HepG2 (cell line): Measurements from ENCODE around the gene TLE5. TPM values are rescaled to one million over a fixed set of nuclear protein-coding genes. Genes with fewer than 3 reads are reported as not detected.
A peak's percentile ranks its signal among the peaks of the same experiment; 100 is the strongest.

ENCODE experiments used
- ATAC-seq: fragments of 200-7000 bp; cut with Tn5 transposase; 3 replicates; pipeline ENCODE4 v1.9.1; 2020; ENCODE audit warnings: mild to moderate bottlenecking, moderate library complexity
- BruUV-seq: library from RNA; stranded (reverse); fragments of 400-500 nt; replicated peaks from 2 replicates; lab custom pipeline; 2021; lab: Mats Ljungman, UMichigan
- CTCF ChIA-PET: fragments of 300-600 bp; formaldehyde crosslinking; extraction: SDS; loops from one replicate; lab custom pipeline; 2021; ENCODE audit warnings: low total read pairs, inconsistent platforms, low intra/inter-chr PET ratio; lab: Yijun Ruan, JAX
- POLR2A ChIA-PET: fragments of 350-600 bp; sonication (Branson Sonifier 250); formaldehyde crosslinking; loops from one replicate; lab custom pipeline; 2020; ENCODE audit warnings: antibody characterized with exemption, inconsistent platforms; lab: Yijun Ruan, JAX
- DNase-seq: peaks from one replicate; pipeline ENCODE4 v3.0.0-alpha.2; 2015; ENCODE audit warnings: low spot score
- FAIRE-seq: peaks from 3 replicates; lab custom pipeline; 2011; peaks lifted over from hg19 to GRCh38; lab: Jason Lieb, UNC
- H2AFZ ChIP-seq: one replicate; pipeline ENCODE4 v1.6.1; 2011; ENCODE audit warnings: low read length, inconsistent platforms
- H3K27ac ChIP-seq: fragments of 300-600 bp; 3 replicates; pipeline ENCODE4 v1.8.0; 2011; ENCODE audit warnings: mixed run types, mild to moderate bottlenecking, mixed read lengths, low read length, inconsistent platforms; ENCODE audit not compliant: insufficient read depth; ENCODE audit errors: extremely low read length
- H3K27me3 ChIP-seq, 2 experiments: fragments of 200-600 bp in 1 of 2; 2 replicates in 1 of 2; 3 replicates in 1 of 2; pipeline versions ENCODE4 v1.6.0 to v1.8.0; 2011; ENCODE audit warnings: low read length in 2 of 2, mild to moderate bottlenecking in 2 of 2, moderate library complexity in 2 of 2, inconsistent platforms in 1 of 2; ENCODE audit not compliant: insufficient read depth in 2 of 2, control insufficient read depth in 1 of 2
- H3K36me3 ChIP-seq, 2 experiments: fragments of 200-600 bp in 1 of 2; replicated peaks in 1 of 2; 2 replicates in 1 of 2; 3 replicates in 1 of 2; pipeline versions ENCODE4 v1.5.1 to v1.8.0; 2011; ENCODE audit warnings: low read length in 2 of 2, inconsistent platforms in 1 of 2; ENCODE audit not compliant: insufficient read depth in 2 of 2, control insufficient read depth in 1 of 2
- H3K4me1 ChIP-seq: 2 replicates; pipeline ENCODE4 v1.5.1; 2012; ENCODE audit warnings: low read length, inconsistent platforms; ENCODE audit not compliant: insufficient read depth
- H3K4me2 ChIP-seq: 2 replicates; pipeline ENCODE4 v1.6.0; 2011; ENCODE audit warnings: low read depth, low read length, inconsistent platforms
- H3K4me3 ChIP-seq, 3 experiments: fragments of 200-600 bp in 1 of 3; sonication (generic), shearing (Covaris generic) in 1 of 3; replicated peaks in 1 of 3; 2 replicates each; pipeline ENCODE4 v1.5.1; 2011 to 2016; ENCODE audit warnings: low read length in 3 of 3, inconsistent platforms in 2 of 3, low read depth in 2 of 3, mild to moderate bottlenecking in 2 of 3, control low read depth in 1 of 3, mixed read lengths in 1 of 3; ENCODE audit not compliant: insufficient read depth in 1 of 3
- H3K79me2 ChIP-seq: one replicate; pipeline ENCODE4 v1.6.1; 2011; ENCODE audit warnings: low read length, inconsistent platforms; ENCODE audit not compliant: insufficient read depth
- H3K9ac ChIP-seq: 2 replicates; pipeline ENCODE4 v1.6.0; 2011; ENCODE audit warnings: mild to moderate bottlenecking, low read depth, low read length, inconsistent platforms; ENCODE audit not compliant: insufficient read depth
- H3K9me3 ChIP-seq: 2 replicates; pipeline ENCODE4 v1.5.1; 2012; ENCODE audit warnings: mild to moderate bottlenecking, low read length
- H4K20me1 ChIP-seq: 2 replicates; pipeline ENCODE4 v1.6.0; 2011; ENCODE audit warnings: inconsistent platforms, mild to moderate bottlenecking, low read length, moderate library complexity; ENCODE audit not compliant: insufficient read depth
- ELF4 ChIP-seq: sonication (generic); formaldehyde crosslinking; IDR thresholded peaks from 2 replicates; pipeline ENCODE4 v1.5.0; 2020; ENCODE audit warnings: missing genetic modification reagents, mild to moderate bottlenecking, moderate library complexity, borderline replicate concordance
- MBD4 ChIP-seq: IDR thresholded peaks from 2 replicates; pipeline ENCODE4 v1.6.1; 2012; ENCODE audit warnings: low read length, inconsistent platforms, borderline replicate concordance
- NRL ChIP-seq: sonication (generic); formaldehyde crosslinking; IDR thresholded peaks from 2 replicates; pipeline ENCODE4 v1.5.0; 2020; ENCODE audit warnings: missing genetic modification reagents, mild to moderate bottlenecking, moderate library complexity, borderline replicate concordance
- WGBS: methylation state at CpG from one replicate; pipeline ENCODE4 v1.1.6; 2017; ENCODE audit warnings: low lambda C conversion rate; 5-methylcytosine and 5-hydroxymethylcytosine counted together
- in situ Hi-C: cut with HindIII; loops from 2 replicates; pipeline ENCODE4 v1.10.0; 2017; ENCODE audit warnings: low pct_unique_long_range_greater_than_20kb; ENCODE audit not compliant: extremely low pct_ligation_motif_present
- intact Hi-C: fragments of 100-400 bp; cut with micrococcal nuclease; formaldehyde crosslinking; loops from one replicate; pipeline ENCODE4 v1.10.0; 2022; ENCODE audit not compliant: unreplicated experiment
- polyA plus RNA-seq, 8 experiments: library from polyadenylated mRNA; depleted of rRNA in 3 of 8; stranded (reverse) in 7 of 8; unstranded in 1 of 8; fragments of >200 nt; fragmentation: Illumina TruSeq in 4 of 8; extraction: Trizol in 4 of 8; gene quantifications; 2 replicates each; pipeline versions ENCODE4 v1.2.1 to v1.2.3, GENCODE V29; 2011 to 2016; ENCODE audit warnings: low read depth in 4 of 8, missing spikeins in 1 of 8, mixed read lengths in 1 of 8; ENCODE audit not compliant: insufficient read depth in 1 of 8
- total RNA-seq, 5 experiments: library from RNA; depleted of rRNA; stranded (reverse); fragments of >200 nt; fragmentation: Illumina TruSeq; extraction: Trizol; gene quantifications; 2 replicates each; pipeline ENCODE4 v1.2.3, GENCODE V29; 2016; ENCODE audit warnings: low read depth in 1 of 5
- TF ChIP-seq, protein P1 (sequence below): sonication (generic); formaldehyde crosslinking; IDR thresholded peaks from 2 replicates; pipeline ENCODE4 v1.4.0; 2020; ENCODE audit warnings: missing genetic modification reagents

The TLE5 gene
- total and polyA plus RNA-seq, 2 of the 13 experiments (the other 11 are each of a cell fraction or from before 2014, with no cell fraction given), result 62.8 to 189 TPM

GRCh38 chr19:3100747-3101730, 38.7 kb upstream of the TLE5 start:
- FAIRE-seq (no peak), ATAC-seq (no peak), DNase-seq (no peak)
- intact Hi-C loops, result no loop called here
- no peak overlapping the region for H3K9ac ChIP-seq
- no peaks in the 10 kb centered on the region for H3K27me3 ChIP-seq
- in situ Hi-C loops, result no loop called here
- peaks cover 25% of the 10 kb centered on the region; the same call in 1 of the 2 replicates for H4K20me1 ChIP-seq
- WGBS, result 80% methylated on average over 8 of the region's 34 CpGs
- no peak overlapping the region for H3K27ac ChIP-seq
- peaks cover 48% of the 10 kb centered on the region for H3K4me1 ChIP-seq
- H3K36me3 ChIP-seq, result no peaks in the 10 kb centered on the region; a peak in 1 of 5 replicates
- H3K9me3 ChIP-seq, result no peaks in the 10 kb centered on the region
- BruUV-seq, result no TSS peak
- peaks cover 78% of the 10 kb centered on the region for H3K79me2 ChIP-seq
- H3K4me3 ChIP-seq, result no peak overlapping the region
- H2AFZ ChIP-seq, result no peak overlapping the region
- CTCF ChIA-PET, result no interaction called here
- no peak overlapping the region for H3K4me2 ChIP-seq
- TF ChIP-seq NRL (CRISPR knock-in tag), result 0 out of 2 replicates have a peak, but pooled peaks have one; percentile 9
- TF ChIP-seq MBD4, result no peak
- TF ChIP-seq, protein P1, sequence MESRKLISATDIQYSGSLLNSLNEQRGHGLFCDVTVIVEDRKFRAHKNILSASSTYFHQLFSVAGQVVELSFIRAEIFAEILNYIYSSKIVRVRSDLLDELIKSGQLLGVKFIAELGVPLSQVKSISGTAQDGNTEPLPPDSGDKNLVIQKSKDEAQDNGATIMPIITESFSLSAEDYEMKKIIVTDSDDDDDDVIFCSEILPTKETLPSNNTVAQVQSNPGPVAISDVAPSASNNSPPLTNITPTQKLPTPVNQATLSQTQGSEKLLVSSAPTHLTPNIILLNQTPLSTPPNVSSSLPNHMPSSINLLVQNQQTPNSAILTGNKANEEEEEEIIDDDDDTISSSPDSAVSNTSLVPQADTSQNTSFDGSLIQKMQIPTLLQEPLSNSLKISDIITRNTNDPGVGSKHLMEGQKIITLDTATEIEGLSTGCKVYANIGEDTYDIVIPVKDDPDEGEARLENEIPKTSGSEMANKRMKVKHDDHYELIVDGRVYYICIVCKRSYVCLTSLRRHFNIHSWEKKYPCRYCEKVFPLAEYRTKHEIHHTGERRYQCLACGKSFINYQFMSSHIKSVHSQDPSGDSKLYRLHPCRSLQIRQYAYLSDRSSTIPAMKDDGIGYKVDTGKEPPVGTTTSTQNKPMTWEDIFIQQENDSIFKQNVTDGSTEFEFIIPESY (CRISPR knock-in tag), result peak; percentile 31; the same call in 1 of the 2 replicates
- TF ChIP-seq ELF4 (CRISPR knock-in tag), result no peak
- POLR2A ChIA-PET, result no interaction called here
